NCI-H2107 treated with DMSO at 0.1 percent for 48 hours (cell line): ENCODE results near the gene RNF150.

Source experiments
- DNase-seq: peaks from one replicate; lab custom pipeline; 2025; ENCODE audit not compliant: unreplicated experiment; lab: John Stamatoyannopoulos, UW

RNF150 gene

DNA sequence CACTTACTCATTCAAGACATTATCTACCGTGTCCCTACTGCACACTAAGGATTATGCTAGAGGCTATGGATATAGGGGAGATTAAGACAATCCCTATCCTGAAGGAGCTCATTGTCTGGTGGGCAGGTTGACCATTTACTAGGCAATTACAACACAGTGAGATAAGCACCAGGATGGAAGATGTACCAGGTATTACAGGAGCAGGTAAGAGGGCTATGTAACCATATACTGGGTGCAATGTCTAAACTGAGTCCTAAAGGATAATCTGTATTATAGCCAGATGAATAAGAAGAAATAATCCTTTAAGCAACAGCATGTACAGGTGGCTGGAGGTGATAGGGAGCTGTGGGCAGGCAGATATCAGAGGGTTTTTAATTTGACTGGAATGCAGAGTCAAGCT lies 263.8 kb downstream of the RNF150 start:
- no peak for DNase-seq

GRCh38 chr4:140867356-140867755 lies 265.9 kb downstream of the RNF150 start:
- no peak for DNase-seq

DNA sequence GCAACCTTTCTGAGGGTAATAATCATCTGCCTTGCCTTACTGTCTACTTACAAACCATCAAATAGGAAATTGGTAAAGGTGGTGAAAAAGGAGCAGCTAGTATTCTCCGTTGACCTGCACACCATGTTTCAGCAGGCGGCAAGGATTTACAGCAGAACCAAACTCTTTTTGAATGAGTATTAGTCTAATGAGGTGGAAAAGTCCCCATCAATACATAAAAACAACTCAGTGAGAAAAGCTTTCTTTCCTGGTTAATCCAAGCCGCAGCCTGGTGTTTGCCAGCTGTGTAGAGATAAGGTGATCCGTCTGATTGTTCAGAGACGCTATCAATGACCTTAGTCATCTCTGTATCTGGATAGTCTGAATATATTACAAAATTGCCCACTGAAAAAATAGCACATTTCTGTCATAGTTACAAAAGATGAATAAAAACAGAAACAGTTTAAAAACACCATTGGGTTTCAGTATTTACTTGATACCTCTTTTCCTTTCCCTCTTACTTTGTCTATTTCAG lies 266.7 kb downstream of the RNF150 start:
- no peak for DNase-seq

- no peak for DNase-seq
Observed at GRCh38 chr4:140865253-140866217, 267.7 kb downstream of the RNF150 start.

- DNase-seq, result no peak
Observed at GRCh38 chr4:140863197-140863596, 270.1 kb downstream of the RNF150 start.

GRCh38 chr4:140862177-140862442 lies 271.2 kb downstream of the RNF150 start:
- DNase-seq, result no peak

DNA sequence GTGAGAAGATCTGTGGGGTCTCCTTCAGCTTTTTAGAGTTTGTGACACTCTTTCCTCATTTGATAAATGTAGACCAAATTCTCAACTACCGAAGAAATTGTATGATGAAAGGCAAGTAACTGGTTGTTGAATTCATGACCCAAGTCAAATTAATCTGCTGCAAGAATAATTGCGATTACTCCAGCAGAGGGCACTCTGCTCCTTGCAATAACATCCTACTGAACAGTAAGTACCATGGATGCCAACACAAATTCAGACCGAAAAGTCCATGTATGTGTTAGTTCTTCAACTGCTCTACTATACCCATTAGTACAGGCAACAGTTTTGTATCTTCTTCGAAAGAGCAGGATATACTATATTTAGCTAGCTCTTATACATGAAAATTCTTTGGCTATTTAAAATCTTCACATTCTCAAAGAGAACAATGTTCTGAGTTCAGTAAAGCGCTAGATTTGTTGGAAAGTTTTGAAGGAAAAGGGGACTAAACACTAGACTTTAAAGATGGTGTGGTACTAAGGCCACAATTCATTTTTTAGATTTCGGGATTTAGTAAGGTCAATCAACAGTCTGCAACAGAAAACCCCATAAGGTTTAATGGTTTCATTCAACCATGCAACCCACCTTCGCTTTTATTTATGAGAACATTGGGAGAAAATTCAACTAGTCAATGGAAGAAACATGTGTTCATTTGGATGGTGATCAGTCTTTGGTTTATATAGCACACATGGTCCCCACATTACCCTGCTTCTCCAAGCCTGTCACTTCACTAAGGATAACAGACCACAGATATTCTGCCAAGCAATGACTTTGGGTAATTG lies 271.7 kb downstream of the RNF150 start:
- peak; percentile 38 for DNase-seq

DNA sequence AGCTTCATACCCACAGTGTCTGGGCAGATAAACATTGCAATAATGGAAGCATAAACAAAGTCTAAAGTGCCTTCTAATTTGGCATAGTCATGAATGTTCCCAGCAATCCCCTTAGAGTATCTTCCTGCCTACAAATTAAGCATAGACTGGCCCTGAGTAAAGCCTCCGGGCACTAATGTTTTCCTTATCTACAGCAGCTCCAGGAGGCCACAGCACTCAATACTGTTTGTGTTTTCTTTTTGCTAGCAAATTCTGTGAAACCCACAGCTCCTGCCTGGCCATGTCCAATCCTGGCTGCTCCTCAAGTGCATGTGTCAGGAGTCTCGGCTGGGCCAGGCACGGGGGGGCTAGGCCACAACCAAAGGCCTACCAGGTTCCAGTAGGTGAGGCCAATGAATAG lies 274.4 kb downstream of the RNF150 start:
- no peak for DNase-seq

- DNase-seq, result no peak
Observed at GRCh38 chr4:140857111-140857510, 276.2 kb downstream of the RNF150 start.

DNA sequence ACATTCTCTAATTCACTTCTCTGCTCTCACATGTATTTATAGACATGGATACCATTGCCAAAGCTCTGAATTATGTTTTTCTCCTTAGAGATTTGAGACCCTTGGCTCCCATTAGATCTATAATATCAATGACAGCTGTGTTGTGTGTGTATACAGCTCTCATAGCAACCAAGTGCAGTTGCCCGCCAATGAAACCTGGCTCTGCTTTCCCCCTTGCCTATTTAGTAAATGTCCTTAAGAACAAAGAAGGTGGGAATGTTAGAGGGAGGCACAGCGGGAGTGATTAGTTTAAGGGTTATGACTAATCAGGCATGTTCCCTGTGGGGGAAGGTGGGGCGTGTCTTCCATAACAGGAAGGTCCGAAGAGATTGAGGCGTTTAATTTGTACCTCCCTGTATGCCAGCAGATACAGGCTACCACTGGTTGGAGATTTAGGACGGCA lies 276.6 kb downstream of the RNF150 start:
- DNase-seq, result peak; percentile 59

GRCh38 chr4:140854168-140854567 lies 279.1 kb downstream of the RNF150 start:
- no peak for DNase-seq

GRCh38 chr4:140851804-140852203 lies 281.5 kb downstream of the RNF150 start:
- DNase-seq, result no peak

DNA sequence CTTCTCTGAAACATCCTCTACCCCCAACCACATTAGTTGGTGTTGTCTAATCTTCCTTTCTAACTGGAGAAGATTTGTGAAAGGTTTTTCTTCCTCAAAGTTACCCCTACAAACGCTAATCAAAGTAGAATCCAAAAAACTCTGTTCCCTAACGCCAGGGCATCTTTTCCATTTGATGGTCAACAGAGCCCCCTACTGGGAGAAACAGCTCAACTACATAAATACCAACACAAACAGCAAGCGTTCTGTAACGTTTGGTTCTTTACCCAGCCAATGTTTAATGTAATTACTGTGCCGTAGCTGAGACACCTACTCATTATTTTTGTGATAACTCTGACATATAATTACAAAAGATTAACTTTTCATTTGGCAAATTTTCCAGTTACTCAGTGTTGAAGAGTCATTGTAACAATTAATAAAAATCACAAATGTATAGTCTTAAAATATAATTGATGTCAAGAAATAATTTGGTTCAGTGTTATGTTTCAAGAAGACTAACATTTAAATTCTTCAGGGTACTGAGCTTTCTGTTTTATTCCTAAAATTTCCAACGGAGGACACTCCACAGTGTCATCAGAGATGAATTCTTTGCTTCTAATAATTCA lies 282.1 kb downstream of the RNF150 start:
- peak; percentile 35 for DNase-seq

DNA sequence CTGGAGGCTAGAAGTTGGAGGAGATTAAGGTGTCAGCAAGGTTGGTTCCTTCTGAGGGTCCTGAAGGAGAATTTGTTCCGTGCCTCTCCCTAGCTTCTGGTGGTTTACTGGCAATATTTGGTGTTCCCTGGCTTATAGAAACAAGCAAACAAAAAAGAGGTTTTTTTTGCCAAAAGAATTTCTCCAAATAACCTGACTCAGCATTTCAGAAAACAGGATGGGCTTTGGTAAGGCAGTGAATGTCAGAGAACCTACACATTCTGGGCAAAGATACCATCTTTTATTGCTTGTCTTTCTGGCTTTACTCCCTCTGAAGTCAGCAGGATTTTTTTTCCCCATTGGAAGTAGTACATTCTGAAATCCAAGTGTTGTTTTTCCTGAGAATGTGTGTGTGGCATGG lies 283.7 kb downstream of the RNF150 start:
- no peak for DNase-seq

DNA sequence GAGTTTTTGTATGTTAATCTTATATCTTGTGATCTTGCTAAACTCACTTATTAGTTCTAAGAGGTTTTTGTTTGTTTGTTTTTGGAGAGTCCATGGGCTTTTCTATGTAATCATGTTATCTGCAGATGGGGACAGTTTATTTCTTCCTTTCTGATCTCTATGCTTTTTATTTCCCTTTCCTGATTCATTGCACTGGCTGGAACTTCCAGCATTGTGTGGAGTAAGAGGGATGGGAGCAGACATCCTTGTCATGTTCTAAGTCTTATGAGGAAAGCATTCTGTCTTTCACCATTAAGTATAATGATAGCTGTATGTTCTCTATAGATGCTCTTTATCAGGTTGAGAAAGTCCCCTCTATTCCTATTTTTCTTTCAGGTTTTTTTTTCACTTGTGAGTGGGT lies 286.5 kb downstream of the RNF150 start:
- no peak for DNase-seq

DNA sequence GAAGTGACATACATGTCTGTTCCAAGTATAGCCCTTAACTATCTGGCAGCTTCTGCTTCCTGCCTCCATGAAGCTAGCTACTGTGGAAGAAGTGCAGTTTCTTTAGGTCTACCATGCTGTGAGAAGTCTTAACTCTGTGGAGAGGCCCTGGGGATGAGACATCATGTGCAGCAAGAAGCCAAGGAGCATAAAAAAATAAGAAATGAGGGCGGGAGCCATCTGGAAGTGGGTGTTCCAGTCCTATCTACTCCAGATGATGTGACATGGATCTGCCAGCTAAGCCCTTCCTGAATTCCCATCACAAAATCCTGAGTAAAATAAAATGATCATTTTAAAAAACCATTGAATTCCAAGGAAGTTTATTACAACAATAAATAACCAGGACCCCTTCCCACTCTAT lies 289.2 kb downstream of the RNF150 start:
- no peak for DNase-seq

GRCh38 chr4:140841186-140841585 lies 292.1 kb downstream of the RNF150 start:
- DNase-seq, result no peak

GRCh38 chr4:140839888-140840790 lies 293.1 kb downstream of the RNF150 start:
- DNase-seq, result no peak

DNA sequence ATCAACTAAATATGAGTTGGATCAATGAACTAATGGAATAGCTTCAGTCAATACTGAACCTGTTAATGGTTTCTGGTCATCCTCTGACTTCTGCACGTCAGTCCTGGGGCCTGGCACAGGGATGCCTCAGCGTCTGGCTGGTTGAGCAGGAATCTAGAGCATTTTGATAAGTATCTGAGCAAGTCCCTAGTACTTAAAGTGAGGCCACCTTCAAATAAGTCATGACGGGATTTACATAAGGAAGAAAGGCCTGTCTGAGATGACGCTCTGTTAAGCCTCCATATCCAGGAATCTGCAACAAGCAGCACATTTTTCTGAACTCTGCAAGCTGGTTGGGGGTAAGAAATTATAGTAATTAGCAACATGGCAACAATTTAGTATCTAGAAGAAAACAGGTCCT lies 293.9 kb downstream of the RNF150 start:
- DNase-seq, result no peak

- no peak for DNase-seq
Observed at GRCh38 chr4:140837736-140838135, 295.5 kb downstream of the RNF150 start.
